ENCODE data around the gene TTC6.

Gene TTC6

DNA sequence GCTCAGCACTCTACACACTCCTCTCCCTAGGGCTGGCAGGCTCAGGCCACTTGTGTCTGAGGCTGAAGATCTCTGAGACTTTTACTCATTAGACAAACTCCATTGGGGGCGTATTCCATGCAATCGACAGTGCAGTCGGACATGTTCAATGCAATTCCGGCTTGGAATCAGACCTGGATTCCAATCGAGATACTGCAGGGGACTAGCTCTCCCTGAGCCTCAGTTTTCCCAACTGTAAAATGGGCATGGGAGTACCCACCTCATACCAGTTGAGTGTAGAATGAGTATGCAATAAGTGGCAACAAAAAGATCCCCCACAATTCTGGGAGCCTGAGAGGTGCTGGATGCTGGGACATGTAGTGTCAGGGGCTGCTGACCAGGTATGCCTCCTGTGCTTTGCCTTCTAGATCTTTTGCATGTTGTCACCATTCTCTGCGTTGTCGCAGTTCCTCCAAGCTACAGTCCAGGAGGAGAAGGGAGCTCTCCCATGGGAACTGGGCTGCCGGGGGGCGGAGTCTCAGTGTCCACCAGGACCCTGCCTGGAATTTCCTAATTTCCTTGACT is 8.3 kb downstream of the TTC6 start:
- no peak overlapping the region for H3K4me3 ChIP-seq (ENCODE audit: low read length)
- TF ChIP-seq, protein P1, sequence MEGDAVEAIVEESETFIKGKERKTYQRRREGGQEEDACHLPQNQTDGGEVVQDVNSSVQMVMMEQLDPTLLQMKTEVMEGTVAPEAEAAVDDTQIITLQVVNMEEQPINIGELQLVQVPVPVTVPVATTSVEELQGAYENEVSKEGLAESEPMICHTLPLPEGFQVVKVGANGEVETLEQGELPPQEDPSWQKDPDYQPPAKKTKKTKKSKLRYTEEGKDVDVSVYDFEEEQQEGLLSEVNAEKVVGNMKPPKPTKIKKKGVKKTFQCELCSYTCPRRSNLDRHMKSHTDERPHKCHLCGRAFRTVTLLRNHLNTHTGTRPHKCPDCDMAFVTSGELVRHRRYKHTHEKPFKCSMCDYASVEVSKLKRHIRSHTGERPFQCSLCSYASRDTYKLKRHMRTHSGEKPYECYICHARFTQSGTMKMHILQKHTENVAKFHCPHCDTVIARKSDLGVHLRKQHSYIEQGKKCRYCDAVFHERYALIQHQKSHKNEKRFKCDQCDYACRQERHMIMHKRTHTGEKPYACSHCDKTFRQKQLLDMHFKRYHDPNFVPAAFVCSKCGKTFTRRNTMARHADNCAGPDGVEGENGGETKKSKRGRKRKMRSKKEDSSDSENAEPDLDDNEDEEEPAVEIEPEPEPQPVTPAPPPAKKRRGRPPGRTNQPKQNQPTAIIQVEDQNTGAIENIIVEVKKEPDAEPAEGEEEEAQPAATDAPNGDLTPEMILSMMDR (IDR thresholded peaks at IDR 0.05; ENCODE audit: insufficient read depth, low read depth, low read length, missing control alignments): no peak
- DNase-seq (ENCODE audit: low read depth): no peak

DNA sequence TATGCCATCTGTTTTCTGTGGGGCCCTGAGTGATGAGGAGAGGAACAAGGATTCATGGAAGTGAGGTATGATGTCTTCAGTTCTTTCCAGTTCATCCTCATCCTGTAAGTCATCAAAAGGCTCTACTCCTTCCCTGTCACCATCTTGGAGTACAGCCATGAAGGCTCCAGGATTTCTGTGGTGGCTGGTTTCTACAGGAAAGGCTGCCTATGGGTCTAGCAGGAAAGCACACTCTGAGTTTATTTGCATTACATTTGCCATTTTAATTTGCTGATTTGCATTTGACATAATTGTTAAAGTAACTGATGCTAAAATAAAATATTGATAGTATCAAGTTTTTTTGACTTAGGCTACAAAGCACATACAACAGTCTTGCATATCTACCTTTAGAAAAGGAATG is 11.2 kb downstream of the TTC6 start:
- DNase-seq (ENCODE audit: low read depth): no peak
- no peak overlapping the region for H3K4me3 ChIP-seq (ENCODE audit: low read length)
- TF ChIP-seq, protein P1 (IDR thresholded peaks at IDR 0.05; ENCODE audit: insufficient read depth, low read depth, low read length, missing control alignments): no peak

DNA sequence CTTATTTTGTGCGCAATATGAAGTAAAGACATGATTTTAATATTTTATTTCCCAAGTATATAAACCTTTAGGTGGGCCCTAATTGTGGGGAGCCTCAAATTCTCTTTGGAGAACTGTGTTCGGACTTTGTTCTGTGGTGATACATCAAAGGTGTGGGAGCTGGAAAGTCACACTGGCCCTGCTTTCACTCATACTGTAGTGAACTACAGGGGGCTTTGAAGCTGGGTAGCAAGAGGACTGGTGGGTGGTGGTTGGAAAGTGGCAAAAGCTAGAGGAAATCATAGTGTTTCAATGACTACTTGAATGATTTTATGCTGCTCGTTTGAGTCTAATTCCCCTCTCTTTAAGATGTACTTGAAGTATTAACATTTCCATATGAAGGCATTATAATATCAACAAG is 13.2 kb downstream of the TTC6 start:
- no peak overlapping the region for H3K4me3 ChIP-seq (ENCODE audit: low read length)
- DNase-seq (ENCODE audit: low read depth): no peak
- TF ChIP-seq, protein P1 (IDR thresholded peaks at IDR 0.05; ENCODE audit: insufficient read depth, low read depth, low read length, missing control alignments): no peak

DNA sequence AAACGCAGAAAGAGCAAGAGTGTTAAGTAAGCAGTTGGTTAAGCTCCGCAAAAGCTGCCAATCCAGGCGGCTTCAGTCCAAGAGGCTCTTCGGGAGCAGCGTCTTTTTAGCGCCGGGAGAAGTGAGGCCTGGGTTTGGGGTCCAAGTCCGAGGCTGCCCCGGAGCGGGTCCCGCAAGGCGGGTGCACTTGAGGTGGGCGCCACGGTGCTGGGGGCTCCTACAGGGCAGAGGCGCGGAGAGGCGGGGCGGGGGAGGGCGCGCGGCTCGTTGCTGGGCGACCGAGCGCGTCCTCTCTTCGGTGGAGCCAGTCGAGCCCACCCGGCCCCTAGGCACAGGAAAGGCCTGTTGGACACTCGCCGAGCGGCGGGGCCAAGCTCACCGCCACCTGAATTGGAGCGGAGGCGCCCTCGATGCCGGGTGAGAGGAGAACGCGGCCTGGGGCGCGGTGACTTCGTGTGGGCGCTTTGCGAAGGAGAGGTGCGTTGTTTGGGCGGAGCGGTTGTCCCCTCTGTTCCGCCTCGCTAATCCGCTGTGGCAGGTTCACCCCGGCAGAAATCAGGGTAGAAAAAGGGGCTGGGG is 15.6 kb downstream of the TTC6 start:
- no peak overlapping the region for H3K4me3 ChIP-seq (ENCODE audit: low read length)
- no peak for DNase-seq (ENCODE audit: low read depth)
- TF ChIP-seq, protein P1 (IDR thresholded peaks at IDR 0.05; ENCODE audit: insufficient read depth, low read depth, low read length, missing control alignments): no peak

DNA sequence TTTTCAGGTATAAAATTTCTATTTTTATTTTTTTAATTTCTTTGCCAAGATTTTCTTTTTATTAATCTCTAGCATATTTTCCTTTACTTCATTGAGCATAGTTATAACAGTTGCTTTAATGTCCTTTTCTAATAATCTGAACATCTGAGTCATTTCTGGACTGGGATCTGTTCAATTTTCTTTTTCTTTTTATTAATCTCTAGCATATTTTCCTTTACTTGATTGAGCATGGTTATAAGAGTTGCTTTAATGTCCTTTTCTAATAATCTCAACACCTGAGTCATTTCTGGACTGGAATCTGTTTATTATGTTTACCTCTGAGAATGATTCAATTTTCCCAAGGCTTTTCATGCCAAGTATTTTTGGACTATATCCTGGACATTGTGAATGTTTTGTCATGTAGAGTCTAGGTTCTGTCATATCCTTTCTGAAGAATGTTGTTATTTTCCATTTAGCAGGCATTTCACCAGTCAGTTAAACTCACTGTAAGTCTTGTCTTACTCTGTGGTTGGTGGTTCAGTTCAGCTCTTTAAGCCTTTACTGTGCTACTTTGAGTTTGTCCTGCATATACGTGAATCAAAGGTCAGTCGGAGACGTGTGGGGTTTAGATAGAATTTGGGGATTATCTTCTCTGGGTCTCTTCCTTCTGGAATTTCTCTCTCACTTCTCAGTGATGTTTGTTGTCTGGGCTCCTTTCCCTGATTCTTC is 20.3 kb downstream of the TTC6 start:
- no peak overlapping the region for H3K4me3 ChIP-seq (ENCODE audit: low read length)
- TF ChIP-seq, protein P1 (IDR thresholded peaks at IDR 0.05; ENCODE audit: insufficient read depth, low read depth, low read length, missing control alignments): no peak
- no peak for DNase-seq (ENCODE audit: low read depth)

DNA sequence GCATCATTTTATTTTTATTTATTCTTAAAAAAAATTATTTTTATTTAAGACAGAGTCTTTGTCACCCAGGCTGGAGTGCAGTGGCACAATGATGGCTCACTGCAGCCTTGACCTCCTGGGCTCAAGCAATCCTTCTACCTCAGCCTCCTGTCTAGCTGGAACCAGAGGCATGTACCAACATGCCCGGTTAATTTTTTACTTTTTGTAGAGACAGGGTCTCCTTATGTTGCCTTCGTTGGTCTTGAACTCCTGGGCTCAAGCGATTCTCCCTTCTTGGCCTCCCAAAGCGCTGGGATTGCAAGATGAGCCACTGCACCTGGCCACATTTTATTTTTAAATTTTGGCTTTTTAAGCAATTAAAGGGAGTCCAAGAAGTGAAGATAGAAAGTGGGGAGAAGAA is 21.4 kb downstream of the TTC6 start:
- TF ChIP-seq, protein P1 (IDR thresholded peaks at IDR 0.05; ENCODE audit: insufficient read depth, low read depth, low read length, missing control alignments): no peak
- no peak overlapping the region for H3K4me3 ChIP-seq (ENCODE audit: low read length)
- DNase-seq (ENCODE audit: low read depth): no peak
